LHCN-M2 (cell line): ENCODE measurements around the gene HOXB3. TPM values are rescaled to one million over a fixed set of nuclear protein-coding genes. Genes with fewer than 3 reads are reported as not detected.

ENCODE experiments used
- DNase-seq: peaks from one replicate; pipeline ENCODE4 v3.0.0-alpha.2; 2012; ENCODE audit warnings: low read depth
- total RNA-seq: library from RNA; depleted of rRNA; stranded (reverse); fragments of >200 nt; gene quantifications from 2 replicates; pipeline ENCODE4 v1.2.3, GENCODE V29; 2014; rRNA removed

HOXB3 gene
- total RNA-seq, 1 experiment from 2014 or later = 9.0 TPM

DNA sequence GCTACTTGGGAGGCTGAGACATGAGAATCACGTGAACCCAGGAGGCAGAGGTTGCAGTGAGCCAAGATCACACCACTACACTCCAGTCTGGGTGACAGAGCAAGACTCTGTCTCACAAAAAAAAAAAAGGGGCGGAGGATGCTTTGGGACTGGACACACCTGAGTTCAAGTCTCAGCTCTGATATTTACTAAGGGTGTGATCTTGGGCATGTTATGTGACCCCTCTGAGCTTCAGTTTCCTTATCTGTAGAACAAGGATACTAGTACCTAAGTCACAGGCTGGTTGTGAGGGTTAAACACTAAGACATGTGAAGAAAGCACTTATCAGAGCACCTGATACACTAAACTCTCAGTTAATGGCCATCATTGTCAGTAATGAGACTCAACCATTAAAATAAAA lies 85.1 kb downstream of the HOXB3 start:
- no peak for DNase-seq

DNA sequence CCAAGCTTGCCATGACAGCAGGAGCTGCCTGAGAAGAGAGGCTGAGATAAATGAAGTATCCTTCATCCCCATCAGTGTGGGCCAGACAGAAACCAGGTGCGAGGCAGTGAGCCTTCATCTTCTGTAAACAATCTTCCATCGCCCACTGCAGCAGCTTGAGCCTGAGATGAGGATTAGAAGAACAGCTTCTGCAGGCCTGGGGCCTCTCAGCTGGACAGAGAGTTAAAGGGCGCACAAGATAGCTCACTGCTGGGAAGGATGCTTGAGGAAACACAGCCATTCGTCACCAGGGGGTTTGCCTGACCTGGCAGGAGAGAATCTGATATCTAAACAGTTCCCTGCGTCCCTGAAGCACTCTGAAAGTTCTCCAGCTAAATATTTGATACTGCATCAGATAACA lies 86.3 kb downstream of the HOXB3 start:
- no peak for DNase-seq

DNA sequence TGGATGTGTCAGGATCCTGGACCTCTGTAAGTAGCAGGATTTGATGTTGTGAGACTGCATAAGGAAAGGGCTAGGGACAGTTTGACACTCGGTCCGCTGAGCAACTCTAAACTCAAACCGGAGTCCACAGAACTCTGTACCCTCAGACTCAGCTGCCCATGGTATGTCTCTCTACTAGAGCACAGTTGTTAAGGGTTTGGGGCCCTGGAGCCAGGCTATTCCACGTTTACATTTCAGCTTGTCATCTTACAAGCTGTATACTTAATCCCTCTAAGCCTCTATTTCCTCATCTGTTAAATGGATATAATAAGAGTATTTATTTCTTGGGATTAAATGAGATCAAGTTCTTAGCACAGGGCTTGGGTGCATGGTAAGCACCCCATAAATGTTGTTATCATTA lies 87.1 kb downstream of the HOXB3 start:
- no peak for DNase-seq

DNA sequence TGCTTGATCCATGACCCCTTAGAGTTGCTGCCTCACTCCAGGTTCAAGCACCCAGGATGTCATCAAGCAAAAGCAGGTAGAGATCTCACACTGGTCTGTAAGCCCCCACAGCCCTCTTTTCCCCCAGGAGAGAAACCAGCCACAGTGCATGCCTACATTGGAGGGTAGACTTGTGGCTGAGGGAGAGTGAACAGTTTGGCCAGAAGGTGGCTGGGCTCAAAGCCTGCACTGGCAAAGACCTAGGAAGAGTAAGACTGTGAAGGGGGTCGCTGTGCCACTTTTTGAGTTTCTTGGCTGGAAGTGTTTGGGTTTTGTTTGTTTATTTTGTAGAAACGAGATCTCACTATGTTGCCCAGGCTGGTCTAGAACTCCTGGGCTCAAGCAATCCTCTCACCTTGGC lies 87.7 kb downstream of the HOXB3 start:
- DNase-seq = no peak

DNA sequence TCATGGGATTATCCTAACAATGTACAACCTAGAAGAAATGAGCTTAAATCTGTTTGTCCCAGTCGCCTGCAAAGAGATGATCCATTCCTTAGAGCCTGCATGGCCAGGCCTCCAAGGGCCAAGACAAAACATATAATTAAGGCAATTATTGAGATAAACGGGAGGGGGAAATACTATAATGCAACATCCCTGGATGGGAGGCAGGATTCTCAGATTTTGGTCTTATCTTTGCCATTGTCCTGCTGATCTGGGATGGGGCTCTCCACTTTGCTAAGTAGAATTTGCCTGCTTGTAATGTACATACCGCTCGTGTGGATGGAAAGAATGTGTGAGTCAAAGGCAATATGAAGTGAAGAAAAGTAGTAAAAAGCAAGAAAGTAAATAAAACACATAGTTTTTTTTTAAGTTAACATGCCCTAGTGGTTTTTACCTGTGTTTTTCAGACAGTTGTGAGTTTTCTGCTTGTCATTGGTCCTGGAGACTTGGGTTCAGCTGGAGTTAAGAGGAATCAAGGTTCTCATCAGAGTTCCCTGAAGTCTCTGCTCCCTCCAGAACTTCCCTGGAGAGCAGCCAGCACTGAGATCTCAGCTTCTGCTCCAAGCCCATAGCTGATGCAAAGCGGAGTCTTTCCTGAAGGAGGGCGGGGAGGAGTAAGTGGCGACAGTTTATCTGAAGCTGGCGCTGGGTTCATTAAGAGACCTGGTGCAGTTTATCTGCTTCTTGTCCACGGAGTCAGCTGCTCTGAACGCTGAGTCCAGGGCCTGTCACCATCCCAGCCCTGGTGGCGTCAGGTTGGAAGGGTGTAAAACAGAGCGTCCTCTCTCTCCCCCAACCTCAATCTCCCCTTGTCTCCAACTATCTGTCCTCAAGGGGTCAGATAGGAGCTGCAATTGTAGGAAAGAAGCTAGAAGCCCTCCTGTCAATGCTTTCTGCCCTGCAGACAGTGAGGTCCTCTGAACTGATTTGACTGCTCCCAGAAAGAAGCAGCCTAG lies 89.3 kb downstream of the HOXB3 start:
- no peak for DNase-seq

DNA sequence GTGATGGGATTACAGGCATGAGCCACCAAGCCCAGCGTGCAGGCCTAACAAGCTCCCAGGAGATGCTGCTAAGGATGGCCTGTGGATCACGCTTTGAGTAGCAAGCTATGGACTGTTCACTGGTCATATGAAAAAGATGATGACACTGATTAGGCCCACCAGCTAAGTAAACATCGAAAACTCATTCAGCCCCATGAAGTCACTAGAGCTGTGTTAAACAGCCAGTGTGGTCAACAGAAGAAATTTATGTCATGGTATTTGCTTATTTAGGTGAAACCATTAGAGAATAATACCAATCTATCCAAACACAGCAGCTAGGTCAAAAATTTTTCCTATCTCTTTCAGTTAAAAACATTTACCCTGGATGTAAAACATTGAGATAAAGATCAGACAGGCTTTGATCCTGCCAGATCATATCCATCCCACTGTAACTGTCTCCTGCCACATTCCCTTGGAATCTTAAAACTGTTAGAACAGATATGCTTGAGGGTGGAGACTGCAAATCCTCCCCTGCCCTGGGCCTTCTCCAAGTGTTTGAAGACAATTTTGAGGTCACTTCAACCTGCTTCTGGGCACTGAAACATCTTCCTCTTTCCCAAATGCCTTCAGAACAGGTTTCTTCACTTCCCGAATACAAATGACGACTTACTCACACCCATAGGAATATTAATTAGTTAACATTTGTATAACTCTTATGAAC lies 90.2 kb downstream of the HOXB3 start:
- DNase-seq = no peak

DNA sequence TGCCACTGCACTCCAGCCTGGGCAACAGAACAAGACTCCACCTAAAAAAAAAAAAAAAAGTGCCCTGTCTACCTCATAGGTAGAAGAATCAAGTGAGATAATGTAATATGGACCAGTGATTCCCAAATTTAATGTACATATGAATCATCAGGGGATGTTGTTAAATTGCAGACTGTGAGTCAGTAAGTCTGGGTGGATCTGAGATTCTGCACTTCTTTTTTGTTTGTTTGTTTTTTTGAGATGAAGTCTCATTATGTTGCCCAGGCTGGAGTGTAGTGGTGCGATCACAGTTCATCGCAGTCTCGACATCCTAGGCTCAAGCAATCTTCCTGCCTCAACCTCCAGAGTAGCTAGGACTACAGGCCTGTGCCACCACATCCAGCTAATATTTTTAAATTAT lies 90.8 kb downstream of the HOXB3 start:
- DNase-seq = peak; percentile 54

Other genes with a start within 250 kb of the HOXB3 start
- gene SKAP1, start 160.0 kb downstream of the HOXB3 start, total RNA-seq = 0.17 TPM in 1 of 2 replicates, not detected in the other
- gene HOXB1, start 59.2 kb downstream of the HOXB3 start, total RNA-seq = not detected in 2 replicates
- gene HOXB2, start 45.1 kb downstream of the HOXB3 start, total RNA-seq = 59.3 and 65.3 TPM in 2 replicates
- 5.2 and 5.5 TPM in 2 replicates for gene HOXB4, start 11.9 kb downstream of the HOXB3 start, total RNA-seq
- 0.90 and 1.8 TPM in 2 replicates for gene HOXB5, start 3.5 kb upstream of the HOXB3 start, total RNA-seq
- gene HOXB6, start 14.7 kb upstream of the HOXB3 start, total RNA-seq = 21.5 and 24.9 TPM in 2 replicates
- gene HOXB7, start 20.8 kb upstream of the HOXB3 start, total RNA-seq = 26.9 and 37.3 TPM in 2 replicates
- gene HOXB8, start 25.1 kb upstream of the HOXB3 start, total RNA-seq = 22.9 and 23.5 TPM in 2 replicates
- 3.6 and 5.1 TPM in 2 replicates for gene HOXB9, start 36.1 kb upstream of the HOXB3 start, total RNA-seq
- gene PRAC1, start 132.3 kb upstream of the HOXB3 start, total RNA-seq = not detected in 2 replicates
- gene PRAC2, start 132.9 kb upstream of the HOXB3 start, total RNA-seq = not detected in 2 replicates
- gene HOXB13, start 138.5 kb upstream of the HOXB3 start, total RNA-seq = 0.77 and 0.80 TPM in 2 replicates
- not detected in 2 replicates for gene TTLL6, start 227.0 kb upstream of the HOXB3 start, total RNA-seq
- 43.7 and 61.7 TPM in 2 replicates for gene CALCOCO2, start 240.8 kb upstream of the HOXB3 start, total RNA-seq